ENCODE measurements around the gene CPB1.

CPB1 gene

GRCh38 chr3:148809835-148810234 is 17.8 kb upstream of the CPB1 start:
- no peak overlapping the region for H3K27ac ChIP-seq
- no peak for DNase-seq
- in situ Hi-C loops (cut with HindIII; ENCODE audit: low pct_ligation_motif_present, low sequenced_read_pairs) = no loop called here

DNA sequence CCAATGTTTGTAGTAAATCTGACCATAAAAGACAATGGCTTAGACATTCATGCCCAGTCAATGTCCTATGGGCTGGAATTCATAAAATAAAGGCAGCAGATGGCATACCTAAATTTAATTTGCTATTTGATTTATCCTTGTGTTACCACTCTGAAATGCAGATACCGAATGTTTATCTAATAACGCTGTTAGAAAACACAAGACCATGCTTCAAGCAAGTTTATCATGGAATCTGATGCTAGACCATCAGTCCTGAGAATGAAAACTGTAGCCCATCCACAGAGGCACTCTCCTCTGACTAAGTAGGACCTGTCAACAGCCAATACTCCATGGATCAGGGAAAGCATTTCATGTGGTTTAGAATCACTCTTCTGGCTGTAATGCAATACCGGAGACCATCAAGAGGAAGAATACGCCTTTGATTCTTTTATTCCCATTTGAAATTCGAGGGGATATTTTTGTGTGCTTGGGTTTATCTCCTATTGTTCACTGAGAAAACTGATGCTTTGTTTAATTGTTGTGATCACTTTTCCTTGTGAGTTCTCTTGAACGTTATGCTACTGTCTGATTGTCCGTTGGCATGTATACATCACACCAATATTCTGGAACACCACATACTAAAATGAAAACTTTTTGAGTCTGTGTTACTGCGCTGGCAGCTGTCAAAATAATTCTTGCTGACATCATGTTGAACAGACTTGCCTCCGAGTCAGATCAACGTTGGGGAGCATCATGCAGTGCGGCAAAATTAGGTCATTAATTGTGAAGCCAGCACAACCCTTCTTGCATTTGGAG is 12.1 kb upstream of the CPB1 start:
- in situ Hi-C loops (cut with HindIII; ENCODE audit: low pct_ligation_motif_present, low sequenced_read_pairs) = no loop called here
- Histone ChIP-seq H3K4me3 (ENCODE audit: low read depth, low read length) (no peak overlapping the region), H3K36me3 (replicated peaks) (no peaks in the 10 kb centered on the region), H3K27ac (no peak overlapping the region), H3K27me3 (replicated peaks) (no peaks in the 10 kb centered on the region)
- TF ChIP-seq, protein P1, sequence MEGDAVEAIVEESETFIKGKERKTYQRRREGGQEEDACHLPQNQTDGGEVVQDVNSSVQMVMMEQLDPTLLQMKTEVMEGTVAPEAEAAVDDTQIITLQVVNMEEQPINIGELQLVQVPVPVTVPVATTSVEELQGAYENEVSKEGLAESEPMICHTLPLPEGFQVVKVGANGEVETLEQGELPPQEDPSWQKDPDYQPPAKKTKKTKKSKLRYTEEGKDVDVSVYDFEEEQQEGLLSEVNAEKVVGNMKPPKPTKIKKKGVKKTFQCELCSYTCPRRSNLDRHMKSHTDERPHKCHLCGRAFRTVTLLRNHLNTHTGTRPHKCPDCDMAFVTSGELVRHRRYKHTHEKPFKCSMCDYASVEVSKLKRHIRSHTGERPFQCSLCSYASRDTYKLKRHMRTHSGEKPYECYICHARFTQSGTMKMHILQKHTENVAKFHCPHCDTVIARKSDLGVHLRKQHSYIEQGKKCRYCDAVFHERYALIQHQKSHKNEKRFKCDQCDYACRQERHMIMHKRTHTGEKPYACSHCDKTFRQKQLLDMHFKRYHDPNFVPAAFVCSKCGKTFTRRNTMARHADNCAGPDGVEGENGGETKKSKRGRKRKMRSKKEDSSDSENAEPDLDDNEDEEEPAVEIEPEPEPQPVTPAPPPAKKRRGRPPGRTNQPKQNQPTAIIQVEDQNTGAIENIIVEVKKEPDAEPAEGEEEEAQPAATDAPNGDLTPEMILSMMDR (IDR thresholded peaks at IDR 0.05; ENCODE audit: low read depth, low read length, missing control alignments) = no peak
- DNase-seq = no peak

More at GRCh38 chr3:148809835-148810234, 17.8 kb upstream of the CPB1 start:
- no peaks in the 10 kb centered on the region for H3K27me3 ChIP-seq (replicated peaks)
- no peaks in the 10 kb centered on the region for H3K36me3 ChIP-seq (replicated peaks)
- H3K4me3 ChIP-seq (ENCODE audit: low read depth, low read length) = no peak overlapping the region
- TF ChIP-seq, protein P1 (IDR thresholded peaks at IDR 0.05; ENCODE audit: low read depth, low read length, missing control alignments) = no peak

GRCh38 chr3:148816427-148816826 is 11.2 kb upstream of the CPB1 start:
- no peaks in the 10 kb centered on the region for H3K36me3 ChIP-seq (replicated peaks)
- H3K27ac ChIP-seq = no peak overlapping the region
- H3K27me3 ChIP-seq (replicated peaks) = no peaks in the 10 kb centered on the region
- in situ Hi-C loops (cut with HindIII; ENCODE audit: low pct_ligation_motif_present, low sequenced_read_pairs) = no loop called here
- no peak for DNase-seq
- no peak overlapping the region for H3K4me3 ChIP-seq (ENCODE audit: low read depth, low read length)
- TF ChIP-seq, protein P1 (IDR thresholded peaks at IDR 0.05; ENCODE audit: low read depth, low read length, missing control alignments) = no peak

DNA sequence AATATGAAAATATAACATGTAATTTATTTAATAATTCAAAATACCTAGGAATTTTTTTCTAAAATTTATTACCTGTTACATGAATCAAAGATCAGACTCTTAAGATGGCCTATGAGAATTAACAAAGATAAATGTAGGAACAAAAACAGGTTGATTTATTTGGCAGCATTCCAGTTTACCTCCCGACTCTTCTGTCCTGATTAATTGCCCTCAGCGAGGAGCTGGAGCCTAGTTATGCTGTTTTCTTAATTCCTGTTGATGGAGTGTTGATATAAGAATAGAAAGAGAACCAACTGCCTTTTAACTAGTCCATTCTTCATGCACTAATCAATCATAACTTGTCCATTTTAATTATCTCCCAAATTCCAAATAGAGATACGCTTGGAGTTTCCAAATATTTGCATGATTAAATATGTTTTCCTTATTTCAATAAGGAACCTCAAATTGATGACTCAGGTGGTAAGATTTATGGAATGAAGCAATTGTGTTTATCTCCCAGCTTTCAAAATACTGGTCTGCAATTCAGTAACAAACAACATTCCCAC is 10.6 kb upstream of the CPB1 start:
- in situ Hi-C loops (cut with HindIII; ENCODE audit: low pct_ligation_motif_present, low sequenced_read_pairs) = no loop called here
- Histone ChIP-seq H3K27ac (no peak overlapping the region), H3K36me3 (replicated peaks) (no peaks in the 10 kb centered on the region), H3K4me3 (ENCODE audit: low read depth, low read length) (no peak overlapping the region), H3K27me3 (replicated peaks) (no peaks in the 10 kb centered on the region)
- DNase-seq = no peak
- TF ChIP-seq, protein P1 (IDR thresholded peaks at IDR 0.05; ENCODE audit: low read depth, low read length, missing control alignments) = no peak

- no peak overlapping the region for H3K27ac ChIP-seq
- in situ Hi-C loops (cut with HindIII; ENCODE audit: low pct_ligation_motif_present, low sequenced_read_pairs) = no loop called here
- DNase-seq = no peak
- TF ChIP-seq, protein P1 (IDR thresholded peaks at IDR 0.05; ENCODE audit: low read depth, low read length, missing control alignments) = no peak
- H3K27me3 ChIP-seq (replicated peaks) = no peaks in the 10 kb centered on the region
- H3K36me3 ChIP-seq (replicated peaks) = no peaks in the 10 kb centered on the region
- no peak overlapping the region for H3K4me3 ChIP-seq (ENCODE audit: low read depth, low read length)
Measured at GRCh38 chr3:148820361-148821245, 7.0 kb upstream of the CPB1 start.

Measured in brain microvascular endothelial cell (primary cell).